Stimulated activated CD8-positive, alpha-beta memory T cell treated with anti-CD3 and anti-CD28 coated beads, Interleukin-7, amount 100 ng/mL, for 1 hour (primary cell): Measurements from ENCODE around the gene PAN2.
A peak's percentile ranks its signal among the peaks of the same experiment; 100 is the strongest.

ENCODE experiments used
- DNase-seq, 2 donors: peaks; one replicate each; pipeline ENCODE4 v3.0.0-alpha.2; 2020; ENCODE audit warnings: low read depth in 2 of 2

Gene PAN2, protein sequence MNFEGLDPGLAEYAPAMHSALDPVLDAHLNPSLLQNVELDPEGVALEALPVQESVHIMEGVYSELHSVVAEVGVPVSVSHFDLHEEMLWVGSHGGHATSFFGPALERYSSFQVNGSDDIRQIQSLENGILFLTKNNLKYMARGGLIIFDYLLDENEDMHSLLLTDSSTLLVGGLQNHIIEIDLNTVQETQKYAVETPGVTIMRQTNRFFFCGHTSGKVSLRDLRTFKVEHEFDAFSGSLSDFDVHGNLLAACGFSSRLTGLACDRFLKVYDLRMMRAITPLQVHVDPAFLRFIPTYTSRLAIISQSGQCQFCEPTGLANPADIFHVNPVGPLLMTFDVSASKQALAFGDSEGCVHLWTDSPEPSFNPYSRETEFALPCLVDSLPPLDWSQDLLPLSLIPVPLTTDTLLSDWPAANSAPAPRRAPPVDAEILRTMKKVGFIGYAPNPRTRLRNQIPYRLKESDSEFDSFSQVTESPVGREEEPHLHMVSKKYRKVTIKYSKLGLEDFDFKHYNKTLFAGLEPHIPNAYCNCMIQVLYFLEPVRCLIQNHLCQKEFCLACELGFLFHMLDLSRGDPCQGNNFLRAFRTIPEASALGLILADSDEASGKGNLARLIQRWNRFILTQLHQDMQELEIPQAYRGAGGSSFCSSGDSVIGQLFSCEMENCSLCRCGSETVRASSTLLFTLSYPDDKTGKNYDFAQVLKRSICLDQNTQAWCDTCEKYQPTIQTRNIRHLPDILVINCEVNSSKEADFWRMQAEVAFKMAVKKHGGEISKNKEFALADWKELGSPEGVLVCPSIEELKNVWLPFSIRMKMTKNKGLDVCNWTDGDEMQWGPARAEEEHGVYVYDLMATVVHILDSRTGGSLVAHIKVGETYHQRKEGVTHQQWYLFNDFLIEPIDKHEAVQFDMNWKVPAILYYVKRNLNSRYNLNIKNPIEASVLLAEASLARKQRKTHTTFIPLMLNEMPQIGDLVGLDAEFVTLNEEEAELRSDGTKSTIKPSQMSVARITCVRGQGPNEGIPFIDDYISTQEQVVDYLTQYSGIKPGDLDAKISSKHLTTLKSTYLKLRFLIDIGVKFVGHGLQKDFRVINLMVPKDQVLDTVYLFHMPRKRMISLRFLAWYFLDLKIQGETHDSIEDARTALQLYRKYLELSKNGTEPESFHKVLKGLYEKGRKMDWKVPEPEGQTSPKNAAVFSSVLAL

DNA sequence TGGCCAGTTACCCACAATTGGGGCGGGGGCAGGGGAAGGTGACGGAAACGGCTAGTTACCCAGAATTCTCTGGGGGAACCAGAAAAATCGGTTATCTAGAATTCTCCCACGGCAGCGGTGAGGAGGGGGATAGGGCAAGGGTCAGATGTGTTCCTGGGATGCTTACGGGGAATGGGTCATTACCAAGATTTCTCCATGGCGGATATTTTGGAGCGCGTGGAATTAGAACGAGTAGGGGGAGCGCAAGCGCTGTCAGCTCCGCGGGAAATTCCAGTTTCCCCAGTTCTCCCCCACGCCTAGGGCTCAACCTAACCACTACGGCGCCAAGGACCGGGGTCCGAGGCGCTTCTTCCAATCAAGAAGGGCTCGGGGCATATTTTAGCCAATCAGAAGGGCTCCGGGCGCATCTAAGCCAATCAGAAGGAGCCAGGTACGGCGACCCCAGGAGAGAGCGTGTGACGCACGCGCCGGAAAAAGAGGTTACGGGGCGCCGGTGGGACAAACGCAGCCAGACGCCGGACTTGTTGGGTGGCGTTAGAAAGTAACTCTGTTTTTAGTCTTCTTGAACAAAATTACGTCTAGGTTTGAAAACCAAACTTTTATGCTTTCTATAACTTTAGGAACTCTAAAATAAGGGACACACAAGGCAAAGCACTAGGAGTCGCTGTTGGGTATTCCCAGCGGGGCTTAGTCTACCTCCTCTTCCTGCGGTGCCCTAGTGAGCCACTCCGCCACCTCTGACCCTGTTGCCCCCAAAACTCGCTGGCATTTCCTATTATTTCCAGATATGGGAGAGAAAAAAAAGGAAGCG, at the start of gene PAN2:
TSS of gene PAN2 (minus strand) at position 322 of the 811 bp plus-strand sequence. CDS start 906 bp downstream, outside the sequence.
- peak; percentile 83 to 86 for DNase-seq

DNA sequence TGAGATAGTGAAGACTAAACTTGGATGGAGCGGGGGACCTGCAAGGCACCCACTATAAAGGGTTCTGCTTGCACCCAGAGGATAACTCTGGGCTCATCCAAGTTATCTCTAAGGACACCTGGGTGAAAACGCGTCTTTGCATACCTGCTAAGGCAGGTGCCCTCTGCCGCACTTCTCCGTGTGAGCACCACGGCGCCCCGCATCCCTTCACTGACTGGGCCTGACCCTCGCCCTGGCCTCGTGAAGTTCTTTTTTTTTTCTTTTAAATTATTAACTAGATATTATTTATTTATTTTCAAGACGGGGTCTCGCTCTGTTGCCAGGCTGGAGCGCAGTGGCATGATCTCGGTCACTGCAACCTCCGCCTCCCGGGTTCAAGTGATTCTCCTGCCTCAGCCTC, 48.8 kb upstream of the PAN2 start:
- no peak for DNase-seq

DNA sequence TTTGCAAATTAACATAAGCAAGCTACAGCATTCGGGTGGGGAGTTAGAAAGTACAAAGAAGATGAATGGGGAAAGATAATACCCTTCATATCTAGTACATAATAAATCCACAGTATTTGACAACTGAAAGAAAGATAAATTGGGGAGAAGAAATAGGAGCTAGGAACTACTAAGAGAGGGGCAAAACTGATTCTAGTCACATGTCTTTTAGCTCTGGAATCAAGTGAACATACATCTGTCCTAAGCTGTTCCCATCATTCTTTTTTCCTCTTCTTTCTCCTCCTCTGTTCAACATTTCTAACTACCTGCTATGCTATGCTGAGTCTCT, 44.2 kb upstream of the PAN2 start:
- no peak for DNase-seq

DNA sequence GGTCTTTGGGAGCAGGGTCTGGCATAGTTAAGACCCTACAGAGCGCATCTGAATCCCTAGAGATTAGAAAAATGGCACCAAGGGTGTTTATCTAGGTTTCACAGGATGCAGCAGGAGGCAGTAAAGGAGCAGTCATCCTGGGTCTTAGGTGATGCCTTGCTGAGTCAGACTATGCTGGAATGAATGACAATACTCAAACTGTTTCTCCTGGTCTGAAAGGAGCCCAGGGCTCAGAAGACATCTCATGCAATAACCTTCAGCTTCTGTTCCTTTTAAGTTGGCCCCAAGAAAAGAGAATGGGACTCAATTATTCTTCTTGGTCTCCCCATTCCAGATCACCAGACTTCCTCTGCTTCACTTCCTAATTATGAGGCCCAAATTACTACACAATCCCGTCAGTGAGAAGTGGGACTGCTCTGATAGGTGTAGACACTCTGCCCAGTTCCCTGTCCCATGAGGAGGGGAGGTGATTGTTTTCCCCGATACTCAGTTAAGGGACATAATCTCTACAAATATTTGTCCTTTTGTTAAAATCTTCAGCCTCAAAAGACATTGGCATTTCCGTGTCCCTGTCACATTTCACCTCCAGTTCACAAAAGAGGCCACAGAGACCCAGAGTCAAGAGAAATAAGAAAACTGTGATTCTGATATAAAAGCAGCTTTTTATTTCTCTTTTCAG, 43.6 kb upstream of the PAN2 start:
- no peak for DNase-seq

DNA sequence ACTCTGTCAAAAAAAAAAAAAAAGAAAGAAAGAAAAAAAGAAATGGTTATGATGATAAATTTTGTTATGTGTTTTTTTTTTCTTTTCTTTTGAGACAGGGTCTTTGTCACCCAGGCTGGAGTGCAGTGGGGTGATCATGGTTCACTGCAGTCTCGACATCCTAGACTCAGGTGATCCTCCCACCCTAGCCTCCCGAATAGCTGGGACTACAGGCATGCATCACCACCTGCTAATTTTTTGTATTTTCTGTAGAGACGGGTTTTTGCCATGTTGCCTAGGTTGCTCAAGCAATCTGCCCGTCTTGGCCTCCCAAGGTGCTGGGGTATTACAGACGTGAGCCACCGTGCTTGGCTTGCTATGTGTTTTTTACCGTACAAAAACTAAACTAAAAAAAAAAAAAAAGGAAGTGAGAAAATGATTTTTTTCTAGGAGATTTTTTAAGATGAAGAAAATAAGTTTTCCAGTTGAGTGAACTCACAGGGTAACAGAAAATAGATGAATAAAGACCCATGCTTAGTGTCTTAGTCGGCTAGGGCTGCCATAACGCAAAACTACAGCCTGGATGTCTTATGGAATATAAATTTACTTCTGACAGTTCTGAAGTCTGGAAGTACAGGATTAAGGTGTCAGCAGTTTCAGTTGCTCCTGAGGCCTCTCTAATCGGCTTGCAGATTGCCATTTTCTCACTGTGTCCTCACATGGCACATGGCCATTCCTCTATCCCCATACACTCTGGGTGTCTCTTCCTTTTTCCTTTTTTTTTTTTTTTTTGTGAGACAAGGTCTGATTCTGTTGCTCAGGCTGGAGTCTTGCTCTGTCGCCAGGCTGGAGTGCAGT, 42.0 kb upstream of the PAN2 start:
- DNase-seq = no peak

DNA sequence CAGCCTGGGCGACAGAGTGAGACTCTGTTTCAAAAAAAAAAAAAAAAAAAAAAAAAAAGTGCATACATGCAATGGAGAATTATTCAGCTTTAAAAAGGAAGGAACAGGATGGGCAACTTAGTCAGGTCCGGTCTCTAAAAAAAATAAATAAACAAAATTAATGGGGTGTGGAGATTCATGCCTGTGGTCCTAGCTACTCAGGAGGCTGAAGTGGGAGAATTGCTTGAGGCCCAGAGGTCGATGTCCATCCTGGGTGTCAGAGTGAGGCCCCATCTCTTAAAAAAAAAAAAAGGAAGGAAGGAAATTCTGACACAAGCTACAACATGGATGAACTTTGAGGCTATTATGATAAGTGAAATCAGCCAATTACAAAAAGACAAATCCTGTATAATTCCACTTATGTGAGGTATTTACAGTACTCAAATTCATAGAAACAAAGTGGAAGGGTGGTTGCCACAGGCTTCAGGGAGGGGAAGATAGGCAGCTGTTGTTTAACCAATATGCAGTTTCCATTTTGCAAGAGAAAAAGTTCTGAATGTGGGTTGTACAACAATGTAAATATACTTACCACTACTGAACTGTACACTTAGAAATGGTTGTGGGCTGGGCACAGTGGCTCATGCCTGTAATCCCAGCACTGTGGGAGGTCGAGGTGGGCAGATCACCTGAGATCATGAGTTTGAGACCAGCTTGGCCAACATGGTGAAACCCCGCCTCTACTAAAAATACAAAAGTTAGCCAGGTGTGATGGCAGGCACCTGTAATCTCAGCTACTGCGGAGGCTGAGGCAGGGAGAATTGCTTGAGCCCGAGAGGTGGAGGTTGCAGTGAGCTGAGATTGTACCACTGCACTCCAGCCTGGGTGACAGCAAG, 41.2 kb upstream of the PAN2 start:
- no peak for DNase-seq

DNA sequence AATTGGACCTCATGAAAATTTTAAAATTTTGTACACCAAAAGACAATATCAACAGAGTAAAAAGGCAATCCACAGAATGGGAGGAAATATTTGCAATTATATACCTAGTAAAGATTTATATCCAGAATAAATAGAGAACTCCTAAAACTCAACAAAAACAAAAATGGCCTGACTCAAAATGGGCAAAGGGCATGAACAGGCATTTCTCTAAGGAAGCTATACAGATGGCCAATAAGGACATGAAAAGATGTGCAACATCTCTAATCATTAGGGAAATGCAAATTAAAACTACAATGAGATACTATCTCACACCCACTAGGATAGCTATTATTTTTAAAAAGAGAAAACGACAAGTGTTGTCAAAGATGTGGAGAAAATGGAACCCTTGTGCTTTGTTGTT, 39.7 kb upstream of the PAN2 start:
- DNase-seq = no peak

DNA sequence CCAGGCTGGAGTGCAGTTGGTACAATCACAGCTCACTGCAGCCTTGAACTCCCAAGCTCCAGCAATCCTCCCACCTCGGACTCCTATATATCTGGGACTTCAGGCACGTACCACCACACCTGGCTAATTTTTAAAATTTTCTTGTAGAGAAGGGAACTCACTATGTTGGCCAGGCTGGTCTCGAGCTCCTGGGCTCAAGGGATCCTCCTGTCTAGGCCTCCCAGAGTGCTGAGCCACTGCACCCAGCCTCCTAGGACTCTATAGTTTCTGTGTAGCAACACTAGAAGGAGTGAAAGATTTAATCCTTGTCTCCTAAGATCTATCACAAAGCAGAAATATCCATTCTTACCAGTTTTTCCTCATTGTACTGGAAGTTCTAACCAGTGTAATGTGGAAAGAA, 33.1 kb upstream of the PAN2 start:
- DNase-seq = no peak

DNA sequence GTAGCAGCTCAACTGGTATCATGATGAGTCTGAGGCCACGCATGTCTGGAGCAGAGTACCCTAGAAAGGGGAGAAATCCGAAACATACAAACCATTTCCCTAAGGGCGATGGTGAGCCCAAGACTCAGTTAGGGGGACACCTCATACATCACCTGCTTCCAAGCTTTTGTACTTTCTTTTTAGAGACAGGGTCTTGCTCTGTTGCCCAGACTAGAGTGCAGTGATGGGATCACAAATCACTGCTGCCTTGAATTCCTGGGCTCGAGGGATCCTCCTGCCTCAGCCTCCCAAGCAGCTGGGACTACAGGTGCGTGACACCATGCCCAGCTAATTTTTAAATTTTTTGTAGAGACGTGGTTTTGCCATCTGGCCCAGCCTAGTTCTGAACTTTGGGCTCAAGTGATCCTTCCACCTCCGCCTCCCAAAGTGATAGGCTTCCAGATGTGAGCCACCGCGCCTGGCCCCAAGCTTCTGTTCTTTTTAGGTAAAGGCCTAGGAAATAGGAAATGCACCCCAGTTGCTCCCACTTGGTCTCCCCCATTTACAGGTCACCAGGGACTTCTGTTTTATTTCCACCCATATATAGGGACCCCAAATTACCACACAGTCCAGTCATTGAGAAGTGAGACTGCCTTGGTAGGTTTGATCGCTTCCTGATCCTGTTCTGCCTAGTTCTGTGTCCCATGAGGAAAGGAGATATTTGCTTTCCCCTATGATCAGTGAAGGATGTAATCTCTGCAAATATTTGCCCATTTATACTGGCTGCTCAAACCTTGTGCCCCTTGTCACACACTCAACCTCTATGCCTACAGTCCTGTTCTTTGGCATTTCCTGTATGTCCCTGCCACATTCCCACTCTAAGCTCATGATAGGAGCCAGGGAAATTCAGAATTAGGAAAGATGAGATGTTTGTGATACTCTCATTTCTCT, 28.6 kb upstream of the PAN2 start, which contains the start of gene APOF:
TSS of gene APOF (minus strand) at position 728 of the 930 bp plus-strand sequence. CDS start at position 616, 112 bp downstream.
- no peak for DNase-seq

DNA sequence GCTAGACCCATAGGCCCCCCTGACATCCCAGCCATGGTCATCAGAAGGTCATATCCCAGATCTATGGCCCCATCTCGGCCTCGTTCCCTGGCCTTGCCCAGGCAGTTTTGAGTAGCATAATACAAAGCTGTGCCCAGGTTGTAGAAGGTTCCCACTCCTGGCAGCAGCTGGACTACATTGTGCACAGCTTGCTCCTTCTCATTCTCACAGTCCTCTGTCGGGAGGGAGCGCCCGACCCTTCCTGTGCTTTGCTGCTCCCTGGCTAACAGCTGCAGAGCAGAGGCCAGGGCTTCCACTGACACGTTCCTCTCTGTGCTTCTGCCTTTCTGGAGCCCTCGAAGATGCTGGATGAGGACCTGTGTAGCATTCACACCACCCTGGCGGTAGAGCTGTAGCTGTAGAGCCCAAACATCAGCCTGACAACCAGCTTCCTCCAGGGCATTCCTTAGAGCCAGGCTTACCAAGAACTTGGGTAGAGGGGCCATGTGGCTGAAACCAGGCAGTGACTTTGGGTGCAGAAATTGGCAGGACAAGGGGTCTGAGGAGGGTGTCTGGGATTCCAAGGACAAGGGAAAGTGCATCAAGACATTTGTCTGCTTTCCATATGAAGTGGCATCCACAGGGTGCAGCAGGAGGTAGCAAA, 27.8 kb upstream of the PAN2 start:
- no peak for DNase-seq

DNA sequence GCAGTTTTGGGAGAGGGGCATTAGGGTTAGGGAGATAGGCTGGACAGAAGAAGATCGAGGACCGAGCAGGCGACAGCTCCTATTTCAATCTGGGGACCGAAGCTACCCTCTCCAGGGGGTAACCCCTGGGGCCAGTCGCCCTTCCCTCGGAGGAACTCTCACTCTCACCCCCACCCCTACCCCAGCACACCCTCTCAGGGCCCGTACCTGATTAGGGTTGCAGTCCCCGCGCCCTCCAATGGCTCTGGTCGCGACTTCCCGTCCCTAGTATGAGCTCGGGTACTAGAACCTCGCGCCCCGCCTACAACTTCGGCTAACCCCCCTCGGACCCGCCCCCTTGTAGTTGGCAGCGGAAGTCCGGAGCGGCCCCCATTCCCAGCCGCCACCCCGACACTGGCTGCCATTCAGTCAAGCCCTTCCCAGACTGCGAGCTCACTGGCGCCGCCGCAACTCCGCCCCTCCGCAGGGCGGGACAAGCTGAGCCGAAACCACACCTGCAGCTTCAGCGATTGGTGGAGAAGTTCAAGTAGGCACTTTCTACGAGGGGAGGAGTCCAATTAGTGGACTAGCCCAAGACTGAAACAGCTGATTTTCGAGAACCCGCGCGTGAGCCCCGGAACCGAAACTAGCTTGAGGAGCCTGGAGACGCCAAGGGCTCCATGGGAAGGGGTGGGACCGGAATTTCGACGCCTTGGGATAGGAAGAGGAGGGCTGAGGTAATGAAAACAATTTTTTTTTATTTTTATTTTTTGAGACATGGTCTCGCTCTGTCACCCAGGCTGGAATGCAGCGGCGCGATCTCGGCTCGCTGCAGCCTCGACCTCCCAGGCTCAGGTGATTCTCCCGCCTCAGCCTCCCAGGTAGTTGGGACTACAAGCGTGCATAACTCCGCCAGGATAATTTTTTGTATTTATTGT, 26.3 kb upstream of the PAN2 start, which contains the start of gene STAT2:
TSS of gene STAT2 (minus strand) at position 257 of the 917 bp plus-strand sequence. CDS start 3,536 bp downstream, outside the sequence.
- DNase-seq = peak; percentile 98

DNA sequence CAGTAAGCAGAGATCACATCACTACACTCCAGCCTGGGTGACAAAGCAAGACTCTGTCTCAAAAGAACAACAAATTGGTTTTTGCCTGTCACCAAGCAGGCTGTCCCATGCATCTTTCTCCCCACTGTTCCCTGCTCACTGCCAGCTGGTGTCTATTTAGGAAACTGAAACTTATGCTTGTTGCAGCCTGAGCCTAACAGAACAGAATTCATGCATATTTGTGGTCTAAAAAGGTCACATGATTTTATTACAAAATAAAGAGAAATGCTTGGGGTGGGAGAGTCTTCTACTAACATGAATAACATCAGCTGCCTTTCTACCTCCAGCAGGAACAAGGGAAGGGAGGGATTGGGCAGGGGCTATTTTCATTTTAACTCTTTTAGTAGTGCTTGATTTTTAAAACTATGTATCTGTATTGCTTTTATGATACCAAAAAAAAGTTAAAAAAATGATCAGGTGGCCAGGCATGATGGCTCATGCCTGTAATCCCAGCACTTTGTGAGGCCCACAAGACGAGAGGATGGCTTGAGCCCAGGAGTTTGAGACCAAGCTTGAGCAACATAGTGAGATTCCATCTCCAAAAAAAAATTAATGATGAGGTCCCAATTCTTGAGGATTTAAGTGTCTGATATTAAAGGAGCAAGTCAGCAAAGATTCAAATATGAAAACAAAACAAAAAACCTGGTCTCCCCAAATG, 25.2 kb upstream of the PAN2 start:
- DNase-seq = no peak

DNA sequence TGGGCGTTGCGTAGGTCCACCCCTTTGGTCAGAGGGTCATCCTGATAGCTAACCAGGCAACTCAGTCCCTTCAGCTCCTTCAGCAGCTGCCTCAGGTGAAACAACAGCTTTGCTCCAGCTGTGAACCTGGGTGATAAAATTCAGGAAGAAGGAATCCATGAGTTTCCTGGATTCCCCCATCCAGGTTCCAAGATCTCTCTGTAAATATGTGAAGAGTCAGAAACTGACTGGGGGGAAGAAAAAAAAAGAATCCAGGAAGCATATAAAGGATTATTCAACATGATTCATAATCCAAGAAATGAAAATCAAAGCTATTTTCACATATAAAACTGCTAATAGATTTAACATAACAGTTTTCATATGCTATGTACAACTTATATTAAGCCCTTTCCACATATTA, 17.5 kb upstream of the PAN2 start:
- no peak for DNase-seq

DNA sequence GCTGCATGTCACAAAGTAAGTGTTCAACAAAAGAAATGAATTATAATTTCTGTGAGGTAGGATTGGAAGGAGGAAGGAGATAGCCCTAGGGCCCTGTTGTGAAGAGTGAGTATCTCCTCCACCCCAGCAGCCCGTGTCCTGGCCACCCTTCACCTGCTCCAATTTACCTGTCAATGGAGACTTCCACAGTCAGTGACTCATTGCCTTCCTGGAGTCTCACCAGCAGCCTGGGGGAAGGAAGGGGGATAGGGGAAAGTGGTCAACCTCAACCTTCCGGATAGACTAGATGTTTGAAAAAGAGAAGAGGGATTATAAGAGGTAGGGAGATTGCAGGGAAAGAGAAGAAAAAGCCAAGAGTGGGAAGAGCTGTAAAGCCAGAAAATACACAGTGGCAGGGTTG, 16.9 kb upstream of the PAN2 start:
- no peak for DNase-seq

DNA sequence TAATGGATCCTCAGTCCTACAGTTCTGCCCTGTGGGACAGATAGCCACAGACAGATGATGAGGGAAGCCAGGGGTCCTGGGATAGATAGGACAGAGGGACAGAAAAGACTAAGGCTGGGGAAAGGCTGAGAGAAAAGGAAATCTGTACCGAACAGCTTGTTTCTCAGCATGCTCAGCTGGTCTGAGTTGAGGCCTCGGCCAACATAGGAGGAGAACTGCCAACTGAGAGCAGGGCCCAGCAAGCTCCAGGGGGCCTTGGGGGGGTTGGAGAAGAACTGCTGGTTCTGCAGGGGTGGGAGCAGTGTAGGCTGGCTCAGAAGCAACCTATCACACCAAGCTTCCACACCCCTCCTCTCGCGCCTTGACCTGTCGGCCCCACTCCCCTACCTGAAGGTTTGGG, 15.0 kb upstream of the PAN2 start:
- no peak for DNase-seq
